OCI-LY7 (cell line): ENCODE measurements around the gene MN1. TPM values are rescaled to one million over a fixed set of nuclear protein-coding genes. Genes with fewer than 3 reads are reported as not detected.

ENCODE experiments used
- BruUV-seq: library from RNA; stranded (reverse); fragments of 400-500 nt; replicated peaks from 2 replicates; lab custom pipeline; 2021; lab: Mats Ljungman, UMichigan
- CTCF ChIA-PET: fragments of 300-600 bp; sonication (Branson Sonifier 250); formaldehyde crosslinking; loops from one replicate; lab custom pipeline; 2022; ENCODE audit warnings: antibody characterized with exemption; ENCODE audit not compliant: unreplicated experiment; lab: Charles Lee
- POLR2A ChIA-PET: fragments of 300-600 bp; sonication (Branson Sonifier 250); formaldehyde crosslinking; loops from one replicate; lab custom pipeline; 2022; ENCODE audit warnings: antibody characterized with exemption; lab: Charles Lee
- DNase-seq: peaks from one replicate; pipeline ENCODE4 v3.0.0-alpha.2; 2015; ENCODE audit warnings: low spot score
- H2AFZ ChIP-seq: fragments of 200-600 bp; sonication (generic), shearing (Covaris generic); 2 replicates; pipeline ENCODE4 v1.6.1; 2014; ENCODE audit warnings: mild to moderate bottlenecking, antibody characterized with exemption, low read length, moderate library complexity
- H3K27ac ChIP-seq: fragments of 200-600 bp; sonication (generic); 2 replicates; pipeline ENCODE4 v1.5.1; 2014; ENCODE audit warnings: mixed run types, low read depth, mild to moderate bottlenecking, moderate library complexity, low read length, inconsistent platforms; ENCODE audit not compliant: poor library complexity, severe bottlenecking
- H3K36me3 ChIP-seq: fragments of 200-600 bp; sonication (generic); 2 replicates; pipeline ENCODE4 v1.6.1; 2014; ENCODE audit warnings: mild to moderate bottlenecking, antibody characterized with exemption, low read length, moderate library complexity, mixed read lengths; ENCODE audit not compliant: insufficient read depth
- H3K4me1 ChIP-seq: fragments of 200-600 bp; sonication (generic); 2 replicates; pipeline ENCODE4 v1.5.1; 2014; ENCODE audit warnings: mild to moderate bottlenecking, low read length; ENCODE audit not compliant: insufficient read depth, poor library complexity, severe bottlenecking
- H3K4me2 ChIP-seq: fragments of 200-600 bp; sonication (generic); 2 replicates; pipeline ENCODE4 v1.6.1; 2014; ENCODE audit warnings: mild to moderate bottlenecking, low read length
- H3K4me3 ChIP-seq: fragments of 200-600 bp; sonication (generic); 2 replicates; pipeline ENCODE4 v1.5.1; 2014; ENCODE audit warnings: mild to moderate bottlenecking, low read depth, low read length; ENCODE audit not compliant: poor library complexity, severe bottlenecking
- H3K79me2 ChIP-seq: fragments of 200-600 bp; sonication (generic); 2 replicates; pipeline ENCODE4 v1.6.1; 2016; ENCODE audit warnings: low read depth, mild to moderate bottlenecking, low read length, moderate library complexity, mixed read lengths; ENCODE audit not compliant: insufficient read depth
- H3K9me2 ChIP-seq: fragments of 200-600 bp; sonication (generic); 2 replicates; pipeline ENCODE4 v1.6.1; 2016; ENCODE audit warnings: mild to moderate bottlenecking, low read length, mixed read lengths; ENCODE audit not compliant: insufficient read depth
- H3K9me3 ChIP-seq: fragments of 200-600 bp; sonication (generic); 2 replicates; pipeline ENCODE4 v1.6.1; 2014; ENCODE audit warnings: mild to moderate bottlenecking, mixed run types, low read length, mixed read lengths
- H4K20me1 ChIP-seq: fragments of 200-600 bp; sonication (generic); 2 replicates; pipeline ENCODE4 v1.6.1; 2014; ENCODE audit warnings: mild to moderate bottlenecking, antibody characterized with exemption, low read length, moderate library complexity, mixed read lengths; ENCODE audit not compliant: insufficient read depth
- EZH2phosphoT487 ChIP-seq: fragments of 200-600 bp; sonication (generic); IDR thresholded peaks from 2 replicates; pipeline ENCODE4 v1.6.1; 2018; ENCODE audit warnings: low read depth, borderline replicate concordance, mild to moderate bottlenecking, mixed run types, antibody characterized with exemption, low read length, moderate library complexity, mixed read lengths
- intact Hi-C: fragments of 100-400 bp; cut with micrococcal nuclease; formaldehyde crosslinking; loops from one replicate; pipeline ENCODE4 v1.10.0; 2022; ENCODE audit not compliant: unreplicated experiment
- total RNA-seq, 2 experiments: library from RNA; depleted of rRNA in 1 of 2; stranded (reverse); fragments of >200 nt in 1 of 2; shearing (Covaris generic) in 1 of 2; gene quantifications; 2 replicates each; pipeline ENCODE4 v1.2.3, GENCODE V29; 2014 to 2022
- TF ChIP-seq, protein P1 (sequence below): fragments of 200-600 bp; sonication (generic); conservative IDR thresholded peaks from 2 replicates; pipeline ENCODE4 v1.5.1; 2014; ENCODE audit warnings: mild to moderate bottlenecking, antibody characterized with exemption, low read length, moderate library complexity, mixed read lengths

The MN1 gene
- total RNA-seq, 2 experiments from 2014 or later: 0.47 TPM; not detected in 1

DNA sequence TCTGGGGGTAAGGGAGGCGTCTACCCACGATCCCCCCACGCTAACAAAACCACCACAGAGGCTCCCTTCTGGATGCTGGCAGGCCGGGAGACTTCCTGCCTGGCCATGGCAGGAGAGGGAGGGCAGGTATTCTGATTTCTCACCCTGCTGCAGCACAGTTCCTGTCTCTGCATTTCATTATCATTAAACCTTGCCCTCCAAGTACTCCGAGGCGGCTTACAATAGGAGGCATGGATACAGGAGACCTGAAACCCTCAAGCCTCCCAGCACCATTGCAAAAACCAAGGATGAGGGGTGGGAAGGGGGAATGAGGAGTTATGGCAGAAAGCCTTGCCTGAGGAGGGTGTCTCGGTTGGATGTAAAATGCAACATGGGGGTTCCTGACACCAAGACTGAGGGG lies 44.1 kb upstream of the MN1 start:
- no TSS peak for BruUV-seq
- peaks cover 12% of the 10 kb centered on the region for H3K36me3 ChIP-seq
- no peak overlapping the region for H3K27ac ChIP-seq
- H3K4me2 ChIP-seq: no peak overlapping the region
- no peak for DNase-seq
- H3K9me3 ChIP-seq: no peaks in the 10 kb centered on the region
- POLR2A ChIA-PET: no interaction called here
- CTCF ChIA-PET: interaction anchor here (0.6 kb wide), 1 partner anchor 138 kb away, joined by 3 read pairs; no protein-coding TSS in a partner anchor
- no peak overlapping the region for H2AFZ ChIP-seq
- no peaks in the 10 kb centered on the region for H4K20me1 ChIP-seq
- H3K4me3 ChIP-seq: no peak overlapping the region
- TF ChIP-seq EZH2phosphoT487: no peak
- TF ChIP-seq, protein P1, sequence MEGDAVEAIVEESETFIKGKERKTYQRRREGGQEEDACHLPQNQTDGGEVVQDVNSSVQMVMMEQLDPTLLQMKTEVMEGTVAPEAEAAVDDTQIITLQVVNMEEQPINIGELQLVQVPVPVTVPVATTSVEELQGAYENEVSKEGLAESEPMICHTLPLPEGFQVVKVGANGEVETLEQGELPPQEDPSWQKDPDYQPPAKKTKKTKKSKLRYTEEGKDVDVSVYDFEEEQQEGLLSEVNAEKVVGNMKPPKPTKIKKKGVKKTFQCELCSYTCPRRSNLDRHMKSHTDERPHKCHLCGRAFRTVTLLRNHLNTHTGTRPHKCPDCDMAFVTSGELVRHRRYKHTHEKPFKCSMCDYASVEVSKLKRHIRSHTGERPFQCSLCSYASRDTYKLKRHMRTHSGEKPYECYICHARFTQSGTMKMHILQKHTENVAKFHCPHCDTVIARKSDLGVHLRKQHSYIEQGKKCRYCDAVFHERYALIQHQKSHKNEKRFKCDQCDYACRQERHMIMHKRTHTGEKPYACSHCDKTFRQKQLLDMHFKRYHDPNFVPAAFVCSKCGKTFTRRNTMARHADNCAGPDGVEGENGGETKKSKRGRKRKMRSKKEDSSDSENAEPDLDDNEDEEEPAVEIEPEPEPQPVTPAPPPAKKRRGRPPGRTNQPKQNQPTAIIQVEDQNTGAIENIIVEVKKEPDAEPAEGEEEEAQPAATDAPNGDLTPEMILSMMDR: no peak
- intact Hi-C loops: no loop called here
- H3K79me2 ChIP-seq: no peaks in the 10 kb centered on the region
- no peaks in the 10 kb centered on the region for H3K9me2 ChIP-seq
- H3K4me1 ChIP-seq: no peaks in the 10 kb centered on the region

DNA sequence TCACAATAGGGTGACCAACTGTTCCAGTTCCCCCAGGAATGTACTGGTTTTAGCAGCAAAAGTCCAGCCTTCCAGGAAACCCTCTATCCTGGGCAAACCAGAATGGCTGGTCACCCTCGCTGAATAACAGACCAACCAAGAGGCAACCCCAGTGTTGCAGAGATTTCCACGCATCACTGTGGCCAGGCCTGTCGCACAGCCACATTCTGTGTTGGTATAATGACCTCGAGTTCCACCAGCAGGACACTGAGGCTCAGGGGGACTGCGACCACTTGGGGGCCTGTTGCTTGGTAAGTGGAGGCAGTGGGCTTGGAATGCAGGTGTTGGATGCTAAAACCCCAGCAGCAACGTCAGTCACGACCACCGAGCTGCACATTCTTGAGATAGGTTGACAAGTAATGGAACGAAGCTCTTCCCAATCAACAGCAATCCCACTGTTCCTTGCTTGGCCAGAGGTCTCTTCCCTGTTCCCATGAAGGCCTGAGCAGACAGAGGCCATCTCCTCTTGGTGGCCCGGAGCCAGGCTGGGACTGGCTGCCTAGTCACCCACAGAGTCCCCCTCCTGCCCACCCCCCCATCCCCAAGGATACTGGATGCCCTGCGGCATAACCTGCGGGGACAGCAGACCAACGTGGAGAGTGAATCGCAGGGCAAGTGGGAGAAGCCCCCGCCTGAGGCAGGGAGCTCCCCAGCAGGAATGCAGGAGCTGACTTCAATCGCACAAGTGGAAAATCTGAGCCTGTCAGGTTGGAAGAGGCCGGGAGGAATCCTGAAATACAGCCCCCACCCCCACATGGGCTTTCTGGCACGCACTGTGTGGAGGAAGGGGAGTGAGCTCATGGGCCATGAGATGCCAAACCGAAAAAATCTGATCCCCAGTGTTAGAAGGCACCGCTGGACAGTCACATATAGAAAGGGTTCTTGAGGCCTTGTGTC lies 43.4 kb upstream of the MN1 start:
- Histone ChIP-seq H2AFZ (no peak overlapping the region), H3K79me2 (no peaks in the 10 kb centered on the region), H4K20me1 (no peaks in the 10 kb centered on the region), H3K4me2 (no peak overlapping the region), H3K4me1 (no peaks in the 10 kb centered on the region), H3K4me3 (no peak overlapping the region), H3K36me3 (peaks cover 5% of the 10 kb centered on the region), H3K9me3 (no peaks in the 10 kb centered on the region), H3K27ac (no peak overlapping the region), H3K9me2 (no peaks in the 10 kb centered on the region)
- no peak for DNase-seq
- intact Hi-C loops: no loop called here
- ChIA-PET POLR2A (no interaction called here), CTCF (interaction anchor here (0.6 kb wide), 1 partner anchor 138 kb away, joined by 3 read pairs; no protein-coding TSS in a partner anchor)
- TF ChIP-seq, protein P1: no peak
- TF ChIP-seq EZH2phosphoT487: no peak
- no TSS peak for BruUV-seq

DNA sequence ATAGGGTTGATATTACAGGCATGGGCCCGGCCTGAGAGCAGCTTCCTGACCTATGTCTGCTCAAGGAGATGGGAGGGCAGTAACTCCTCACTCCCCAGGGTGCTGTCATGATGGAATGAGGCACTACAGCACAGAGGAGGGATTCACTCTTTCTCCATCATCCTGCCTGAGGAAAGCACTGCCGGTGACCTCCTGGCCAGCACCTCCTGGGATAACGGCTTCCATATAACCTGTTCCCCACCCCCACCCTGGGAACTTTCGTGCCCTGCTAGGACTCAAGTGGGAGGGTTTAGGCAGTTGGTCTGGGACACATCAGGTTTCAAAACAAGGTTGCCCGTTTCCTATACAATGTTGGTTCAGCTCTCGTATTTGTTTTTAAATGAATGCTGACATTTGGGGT lies 42.7 kb upstream of the MN1 start:
- no peak overlapping the region for H3K27ac ChIP-seq
- no peak overlapping the region for H3K4me3 ChIP-seq
- no peak overlapping the region for H3K4me2 ChIP-seq
- H3K9me2 ChIP-seq: no peaks in the 10 kb centered on the region
- ChIA-PET CTCF (no interaction called here), POLR2A (no interaction called here)
- H3K36me3 ChIP-seq: no peaks in the 10 kb centered on the region; the same call in 1 of the 2 replicates
- TF ChIP-seq EZH2phosphoT487: no peak
- TF ChIP-seq, protein P1: no peak
- no peak for DNase-seq
- no peaks in the 10 kb centered on the region for H3K4me1 ChIP-seq
- intact Hi-C loops: no loop called here
- BruUV-seq: no TSS peak
- H2AFZ ChIP-seq: no peak overlapping the region
- no peaks in the 10 kb centered on the region for H4K20me1 ChIP-seq
- no peaks in the 10 kb centered on the region for H3K79me2 ChIP-seq
- H3K9me3 ChIP-seq: no peaks in the 10 kb centered on the region
